DMS53 treated with DMSO at 0.1 percent for 48 hours (cell line): ENCODE data around the gene SLC25A17.
"Not testable (repeated sequence)": the region's sequence is repeated elsewhere in the genome, so short reads cannot be mapped to it uniquely, and the experiment has no call there.

Experiments
- DNase-seq: peaks from one replicate; lab custom pipeline; 2025; ENCODE audit not compliant: unreplicated experiment; lab: John Stamatoyannopoulos, UW

Gene SLC25A17

GRCh38 chr22:40819599-40820140 is 524 bp upstream of the SLC25A17 start:
- no peak for DNase-seq

GRCh38 chr22:40818192-40818746 is 877 bp downstream of the SLC25A17 start:
- DNase-seq = no peak

GRCh38 chr22:40817737-40818136 is 1.4 kb downstream of the SLC25A17 start:
- no peak for DNase-seq

GRCh38 chr22:40813912-40814315 is 5.2 kb downstream of the SLC25A17 start:
- DNase-seq = no peak

GRCh38 chr22:40808018-40808841 is 10.9 kb downstream of the SLC25A17 start:
- no peak for DNase-seq

- no peak for DNase-seq
These were observed 12.4 kb downstream of the SLC25A17 start for GRCh38 chr22:40806711-40807110.

- DNase-seq = no peak
These were observed 13.4 kb downstream of the SLC25A17 start for GRCh38 chr22:40805699-40806203.

GRCh38 chr22:40805239-40805638 is 13.9 kb downstream of the SLC25A17 start:
- DNase-seq = no peak

GRCh38 chr22:40803321-40803720 is 15.8 kb downstream of the SLC25A17 start:
- no peak for DNase-seq

- DNase-seq = no peak
These were observed 20.1 kb downstream of the SLC25A17 start for GRCh38 chr22:40799008-40799407.

- no peak for DNase-seq
These were observed 21.7 kb downstream of the SLC25A17 start for GRCh38 chr22:40797427-40797826.

GRCh38 chr22:40792451-40792850 is 26.7 kb downstream of the SLC25A17 start:
- no peak for DNase-seq

GRCh38 chr22:40791241-40791640 is 27.9 kb downstream of the SLC25A17 start:
- no peak for DNase-seq

GRCh38 chr22:40789131-40789530 is 30.0 kb downstream of the SLC25A17 start:
- no peak for DNase-seq

GRCh38 chr22:40782521-40782920 is 36.6 kb downstream of the SLC25A17 start:
- no peak for DNase-seq

- DNase-seq = not testable (repeated sequence)
These were observed 37.4 kb downstream of the SLC25A17 start for GRCh38 chr22:40781749-40782148.

GRCh38 chr22:40769761-40770160 is 49.4 kb downstream of the SLC25A17 start:
- no peak for DNase-seq

GRCh38 chr22:40768206-40768605 is 50.9 kb downstream of the SLC25A17 start:
- DNase-seq = no peak

GRCh38 chr22:40766956-40767355 is 52.2 kb downstream of the SLC25A17 start:
- no peak for DNase-seq

- no peak for DNase-seq
These were observed 54.2 kb downstream of the SLC25A17 start for GRCh38 chr22:40764763-40765441.

GRCh38 chr22:40759294-40759840 is 59.8 kb downstream of the SLC25A17 start:
- DNase-seq = no peak
